Vagina (tissue), 2 donors: Measurements from ENCODE around the gene ARMH3.

Experiments used
- CTCF ChIP-seq, 3 experiments: fragments of 450-650 bp in 2 of 3; fragments of 200-600 bp in 1 of 3; sonication (generic) in 1 of 3; IDR thresholded peaks; one replicate each; pipeline ENCODE4 v1.5.1; 2017 to 2019; ENCODE audit warnings: antibody characterized with exemption in 3 of 3, mild to moderate bottlenecking in 2 of 3, moderate library complexity in 2 of 3
- POLR2A ChIP-seq, 2 donors: fragments of 450-650 bp; IDR thresholded peaks; one replicate each; pipeline ENCODE4 v1.6.1; 2017; ENCODE audit warnings: antibody characterized with exemption in 2 of 2, mild to moderate bottlenecking in 2 of 2, moderate library complexity in 2 of 2

GRCh38 chr10:101941871-101942270, 114.1 kb downstream of the ARMH3 start:
- no peak for TF ChIP-seq CTCF (IDR thresholded peaks at IDR 0.05)
- no peak for TF ChIP-seq POLR2A (IDR thresholded peaks at IDR 0.05)
